HL-60/S4 treated with phorbol 12-myristate 13-acetate at 8.2 ng/mL for 4 days and 3 days (cell line): ENCODE data around the gene TMEM184A.
"Not testable (repeated sequence)": the region's sequence is repeated elsewhere in the genome, so short reads cannot be mapped to it uniquely, and the experiment has no call there.

ENCODE experiments used
- in situ Hi-C: fragments of 300-500 bp; cut with MboI; formaldehyde crosslinking; loops from 2 replicates; pipeline ENCODE4 v1.15.0; 2022; ENCODE audit warnings: low sequenced_read_pairs

TMEM184A gene

GRCh38 chr7:1529383-1530116 lies 26.5 kb downstream of the TMEM184A start:
- in situ Hi-C loops, result loop anchor here (5.0 kb wide), 1 partner anchor 38 kb away; no protein-coding TSS in a partner anchor

DNA sequence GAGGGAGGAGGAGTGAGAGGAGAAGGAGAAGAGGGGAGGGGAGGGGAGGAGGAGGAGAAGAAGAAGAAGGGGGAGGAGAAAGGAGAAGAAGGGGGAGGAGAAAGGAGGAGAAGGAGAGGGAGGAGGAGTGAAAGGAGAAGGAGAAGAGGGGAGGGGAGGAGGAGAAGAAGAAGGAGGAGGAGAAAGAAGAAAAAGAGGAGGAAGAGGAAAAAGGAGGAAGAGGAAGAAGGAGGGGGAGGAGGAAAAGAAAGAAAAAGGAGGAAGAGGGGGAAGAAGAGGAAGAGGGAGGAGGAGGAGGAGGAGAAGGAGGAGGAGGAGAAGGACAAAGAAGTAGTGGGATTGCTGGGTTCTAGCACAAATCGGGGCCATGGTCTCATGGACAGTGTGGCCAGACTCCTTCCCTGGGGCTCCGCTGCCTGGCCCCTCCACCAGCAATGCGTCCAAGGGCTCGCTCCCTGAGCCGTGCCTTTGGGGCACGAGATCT lies 29.7 kb downstream of the TMEM184A start:
- in situ Hi-C loops, result no loop called here

GRCh38 chr7:1525409-1525808 lies 30.6 kb downstream of the TMEM184A start:
- in situ Hi-C loops, result no loop called here

GRCh38 chr7:1523844-1524243 lies 32.2 kb downstream of the TMEM184A start:
- in situ Hi-C loops, result no loop called here

- in situ Hi-C loops, result no loop called here
Measured at GRCh38 chr7:1523208-1523607, 32.8 kb downstream of the TMEM184A start.

DNA sequence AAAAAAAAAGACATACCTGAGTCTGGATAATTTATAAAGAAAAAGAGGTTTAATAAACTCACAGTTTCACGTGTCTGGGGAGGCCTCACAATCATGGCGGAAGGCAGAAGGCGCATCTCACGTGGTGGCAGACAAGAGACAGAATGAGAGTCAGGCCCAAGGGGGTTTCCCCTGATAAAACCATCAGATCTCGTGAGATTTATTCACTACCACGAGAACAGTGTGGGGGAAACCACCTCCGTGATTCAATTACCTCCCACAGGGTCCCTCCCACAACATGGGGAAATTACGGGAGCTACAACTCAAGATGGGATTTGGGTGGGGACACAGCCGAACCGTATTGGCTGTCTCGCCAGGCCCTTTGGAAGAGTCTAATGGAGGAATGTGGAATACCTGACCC lies 34.5 kb downstream of the TMEM184A start:
- in situ Hi-C loops, result no loop called here

DNA sequence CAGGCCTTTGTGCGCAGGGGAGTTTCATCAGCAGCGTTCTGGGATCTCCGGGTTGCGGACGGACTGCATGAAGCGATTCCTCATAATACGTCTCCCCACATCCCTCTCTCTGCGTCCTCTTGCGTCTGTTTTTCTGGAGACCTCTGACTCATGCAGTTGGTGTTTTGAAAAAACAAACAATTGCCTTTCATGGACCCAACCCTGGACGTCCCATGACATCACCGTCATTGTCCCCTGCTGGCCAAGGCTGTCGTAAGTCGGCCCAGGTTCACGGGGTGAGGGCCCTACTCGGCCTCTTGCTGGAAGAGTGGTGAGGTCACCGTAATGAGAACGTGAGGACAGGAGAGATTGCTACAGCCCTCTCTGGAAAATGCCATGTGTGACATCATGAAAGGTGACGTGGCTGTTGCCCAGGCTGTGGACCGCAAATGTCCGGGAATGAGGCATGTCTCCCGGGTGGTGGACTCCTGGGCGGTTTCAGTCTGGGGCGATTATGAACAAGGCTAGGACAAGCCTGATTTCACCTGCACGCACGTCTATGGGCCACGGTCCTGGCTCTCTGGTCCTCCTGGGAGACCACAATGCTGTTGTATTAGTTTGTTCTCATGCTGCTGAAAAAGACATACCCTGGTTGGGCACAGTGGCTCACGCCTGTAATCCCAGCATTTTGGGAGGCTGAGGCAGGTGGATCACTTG lies 35.3 kb downstream of the TMEM184A start:
- in situ Hi-C loops, result no loop called here

DNA sequence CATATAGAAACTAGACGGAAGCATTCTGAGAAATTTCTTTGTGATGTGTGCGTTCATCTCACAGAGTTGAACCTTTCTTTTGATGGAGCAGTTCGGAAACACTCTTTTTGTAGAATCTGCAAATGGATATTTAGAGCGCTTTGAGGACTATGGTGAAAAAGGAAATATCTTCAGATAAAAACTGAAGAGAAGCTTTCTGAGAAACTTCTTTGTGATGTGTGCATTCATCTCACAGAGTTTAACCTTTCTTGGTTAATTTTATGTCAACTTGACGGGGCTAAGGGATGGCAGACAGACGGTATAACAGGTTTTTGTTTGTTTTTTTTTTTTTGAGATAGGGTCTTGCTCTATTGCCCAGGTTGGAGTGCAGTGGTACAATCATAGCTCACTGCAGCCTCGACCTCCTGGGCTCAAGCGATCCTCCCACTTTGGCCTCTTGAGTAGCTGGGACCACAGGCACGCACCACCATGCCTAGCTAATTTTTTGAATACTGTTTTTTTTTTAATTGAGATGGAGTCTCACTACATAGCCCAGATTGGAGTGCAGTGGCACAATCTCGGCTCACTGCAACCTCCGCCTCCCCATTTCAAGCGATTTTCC lies 36.6 kb downstream of the TMEM184A start:
- in situ Hi-C loops, result not testable (repeated sequence)

DNA sequence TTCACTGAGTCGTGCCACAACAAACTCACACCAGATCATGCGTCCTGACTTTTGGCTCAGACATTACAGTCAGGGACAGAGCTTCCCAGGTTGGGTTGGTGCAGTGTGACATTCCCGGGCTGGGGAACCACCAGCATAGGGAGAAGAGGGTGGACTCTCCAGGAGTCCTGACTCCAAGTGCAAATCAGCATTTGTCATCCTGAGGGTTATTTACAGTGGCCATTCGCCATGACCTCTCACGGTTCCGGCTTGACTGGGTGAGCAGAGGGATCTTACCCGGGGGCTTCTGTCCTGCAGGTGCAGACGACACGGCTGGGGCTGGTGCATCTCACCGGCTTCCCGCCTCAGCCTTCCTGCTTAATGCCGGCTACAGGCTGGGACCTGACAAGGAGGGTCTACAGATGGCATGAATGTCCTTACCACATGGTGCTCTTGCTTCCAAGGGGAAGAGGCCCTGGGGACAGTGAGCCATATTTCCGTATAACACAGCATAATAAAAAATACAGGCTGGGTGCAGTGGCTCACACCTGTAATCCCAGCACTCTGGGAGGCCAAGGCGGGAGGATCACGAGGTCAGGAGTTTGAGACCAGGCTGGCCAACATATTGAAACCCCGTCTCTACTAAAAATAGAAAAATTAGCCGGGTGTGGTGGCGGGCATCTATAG lies 39.3 kb downstream of the TMEM184A start:
- in situ Hi-C loops, result no loop called here

DNA sequence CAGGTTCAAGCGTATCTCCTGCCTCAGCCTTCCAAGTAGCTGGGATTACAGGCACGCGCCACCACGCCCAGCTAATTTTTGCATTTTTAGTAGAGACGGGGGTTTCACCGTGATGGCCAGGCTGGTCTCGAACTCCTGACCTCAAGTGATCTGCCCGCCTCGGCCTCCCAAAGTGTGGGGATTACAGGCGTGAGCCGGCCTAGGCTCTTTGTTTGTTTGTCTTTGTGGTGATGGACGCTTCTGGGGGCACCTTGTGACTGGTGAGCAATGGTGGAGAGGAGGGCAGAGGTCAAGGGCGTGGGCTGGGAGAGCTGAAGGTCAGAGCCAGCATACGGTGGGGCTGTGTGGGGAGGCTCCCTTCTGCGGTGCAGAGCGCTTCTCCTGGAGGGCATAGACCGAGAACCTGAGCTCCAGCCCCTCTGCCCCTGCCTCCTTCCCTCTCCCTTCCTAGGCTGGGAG lies 40.5 kb downstream of the TMEM184A start:
- in situ Hi-C loops, result not testable (repeated sequence)

- in situ Hi-C loops, result no loop called here
Measured at GRCh38 chr7:1514995-1515401, 41.0 kb downstream of the TMEM184A start.

GRCh38 chr7:1514407-1514806 lies 41.6 kb downstream of the TMEM184A start:
- in situ Hi-C loops, result no loop called here

- in situ Hi-C loops, result no loop called here
Measured at GRCh38 chr7:1513657-1514095, 42.3 kb downstream of the TMEM184A start.

DNA sequence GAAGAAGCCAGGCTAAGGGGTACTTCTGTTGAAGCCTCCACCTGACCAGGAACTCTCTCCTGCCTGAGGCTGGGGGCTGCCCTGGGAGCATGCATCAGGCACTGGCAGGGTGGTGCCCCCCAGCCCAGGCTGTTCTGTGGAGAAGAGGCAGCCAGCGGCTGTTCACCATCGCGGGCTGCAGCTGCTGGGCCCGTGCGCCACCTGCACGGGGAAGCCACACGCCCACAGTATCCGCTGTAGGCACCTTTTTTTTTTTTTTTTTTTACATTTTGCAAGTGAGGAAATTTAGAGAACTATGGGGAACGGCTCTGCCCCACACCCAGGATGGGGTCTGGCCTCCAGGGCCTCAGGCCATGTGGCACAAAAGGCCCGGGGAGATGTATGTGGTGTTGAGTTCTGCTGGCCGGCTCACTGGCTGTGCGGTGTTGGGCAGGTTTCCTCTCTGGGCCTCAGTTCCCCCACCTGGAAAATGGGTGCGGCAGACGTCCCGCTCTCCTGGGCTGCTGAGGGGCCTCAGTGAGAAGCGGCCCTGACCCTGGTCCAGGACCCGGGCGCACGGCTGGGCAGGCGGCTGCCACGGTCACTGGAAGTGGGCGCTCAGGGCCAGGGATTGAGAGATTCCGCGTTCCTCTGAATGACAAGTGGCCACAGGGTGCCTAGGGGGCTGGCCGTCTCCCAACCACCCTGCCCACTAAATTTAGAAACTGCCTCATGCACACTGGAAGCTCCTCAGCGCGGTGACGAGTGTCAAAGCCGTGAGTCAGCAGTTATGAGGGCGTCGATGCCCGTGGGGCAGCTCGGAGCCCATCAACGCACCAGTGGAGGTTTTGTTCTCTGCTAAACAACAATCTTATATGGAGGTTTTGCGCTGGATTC lies 43.0 kb downstream of the TMEM184A start:
- in situ Hi-C loops, result no loop called here

GRCh38 chr7:1511444-1512422 lies 44.3 kb downstream of the TMEM184A start:
- in situ Hi-C loops, result no loop called here

GRCh38 chr7:1510780-1511154 lies 45.2 kb downstream of the TMEM184A start:
- in situ Hi-C loops, result no loop called here

DNA sequence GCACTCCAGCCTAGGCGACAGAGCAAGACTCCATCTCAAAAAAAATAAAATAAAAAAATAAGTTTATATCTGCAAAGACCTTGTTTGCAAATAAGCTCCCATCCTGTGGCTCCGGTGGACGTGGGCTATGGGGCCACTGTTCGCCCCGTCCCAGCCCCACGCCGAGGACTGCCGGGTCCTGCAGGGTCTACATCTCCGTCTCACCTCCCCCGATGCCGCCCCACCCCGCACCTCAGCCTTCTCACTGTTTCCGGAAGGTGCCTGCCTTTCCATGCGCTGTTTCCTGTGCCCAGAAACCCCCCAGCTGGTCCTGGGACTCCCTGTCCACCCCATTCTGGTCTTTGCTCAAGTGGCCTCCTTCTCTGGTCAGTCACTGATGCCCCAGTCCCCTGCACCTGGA lies 46.8 kb downstream of the TMEM184A start:
- in situ Hi-C loops, result no loop called here

DNA sequence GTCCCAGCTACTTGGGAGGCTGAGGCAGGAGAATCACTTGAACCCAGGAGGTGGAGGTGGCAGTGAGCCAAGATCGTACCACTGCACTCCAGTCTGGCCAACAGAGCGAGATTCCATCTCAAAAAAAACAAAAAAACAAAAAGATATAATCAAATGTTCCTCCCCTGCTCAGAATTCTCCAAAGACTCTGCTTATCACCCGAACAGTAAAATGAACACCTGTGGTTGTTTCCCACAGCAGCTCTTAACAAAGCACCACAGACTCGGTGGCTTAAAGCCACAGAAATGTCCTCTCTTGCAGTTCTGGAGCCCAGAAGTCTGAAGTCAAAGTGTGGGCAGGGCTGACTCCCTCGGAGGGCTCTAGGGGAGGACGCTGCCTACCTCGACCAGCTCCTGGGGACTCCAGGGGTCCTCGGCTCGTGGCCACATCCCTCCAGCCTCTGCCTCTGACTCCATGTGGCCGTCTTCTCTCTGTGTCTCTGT lies 47.7 kb downstream of the TMEM184A start:
- in situ Hi-C loops, result no loop called here
